ENCODE measurements around the gene CCL22.
"Not testable (repeated sequence)": the region's sequence is repeated elsewhere in the genome, so short reads cannot be mapped to it uniquely, and the experiment has no call there.

The CCL22 gene, protein sequence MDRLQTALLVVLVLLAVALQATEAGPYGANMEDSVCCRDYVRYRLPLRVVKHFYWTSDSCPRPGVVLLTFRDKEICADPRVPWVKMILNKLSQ

DNA sequence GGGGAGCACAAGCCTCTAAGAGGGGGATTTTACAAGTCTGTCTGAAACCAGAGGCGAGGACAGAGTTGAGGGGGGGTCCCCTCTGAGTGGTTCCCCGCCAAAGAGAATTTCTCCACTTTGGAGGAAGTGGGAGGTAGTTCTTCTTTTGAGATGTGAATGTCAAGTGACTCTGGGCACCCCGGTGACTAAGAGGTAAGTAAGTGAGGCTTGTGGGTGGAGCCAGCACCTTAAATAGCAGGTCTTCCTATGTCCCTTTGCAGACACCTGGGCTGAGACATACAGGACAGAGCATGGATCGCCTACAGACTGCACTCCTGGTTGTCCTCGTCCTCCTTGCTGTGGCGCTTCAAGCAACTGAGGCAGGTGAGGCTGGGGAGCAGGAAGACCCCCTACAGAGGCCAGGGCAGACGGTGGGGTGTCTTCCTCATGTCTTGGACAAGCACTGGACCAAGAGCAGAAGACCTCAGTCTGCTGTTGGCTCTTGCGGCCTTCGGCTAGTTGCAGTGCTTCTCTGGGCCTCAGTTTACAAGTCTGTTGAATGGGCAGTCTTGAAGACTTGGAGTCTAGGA is at the start of gene CCL22:
CCL22 (plus strand) TSS at position 257 of the 569 bp plus-strand sequence; CDS start at position 291, 34 bp downstream.
- no peak for DNase-seq

DNA sequence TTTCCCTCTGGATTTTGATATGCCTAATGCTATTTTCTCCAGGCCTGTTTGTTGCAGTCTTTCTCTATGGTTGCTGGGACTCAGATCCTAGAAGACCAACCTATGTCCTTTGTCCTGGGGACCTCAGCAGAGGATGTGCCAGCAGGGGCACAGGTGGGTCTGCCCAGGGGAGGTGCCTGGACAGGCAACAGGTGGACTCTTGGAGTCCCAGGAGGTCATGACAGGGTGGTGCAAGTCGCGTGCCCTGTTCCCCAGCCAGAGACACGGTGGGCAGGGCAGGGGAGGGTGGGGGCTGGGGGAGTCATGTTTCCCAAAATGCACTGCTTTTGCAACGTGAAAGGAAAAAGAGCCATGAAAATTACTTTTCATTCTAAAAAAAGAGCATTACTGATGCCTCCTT is 47.8 kb upstream of the CCL22 start:
- no peak for DNase-seq

DNA sequence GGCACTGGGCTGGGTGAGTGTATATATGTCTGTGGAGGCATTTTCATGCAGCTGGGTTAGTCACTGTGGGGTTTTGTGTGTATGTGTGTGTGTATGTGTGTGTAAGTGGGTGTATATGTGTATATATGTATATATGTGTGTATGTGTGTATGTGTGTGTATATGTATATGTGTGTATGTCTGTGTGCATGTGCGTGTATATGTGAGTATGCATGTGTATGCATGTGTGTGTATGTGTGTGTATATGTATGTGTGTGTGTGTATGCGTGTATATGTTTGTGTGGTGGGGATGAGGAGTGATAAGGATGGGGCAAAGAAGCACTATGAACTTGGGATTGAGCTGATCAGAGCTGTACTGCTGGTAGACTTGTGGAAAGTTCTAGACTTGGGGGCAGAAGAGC is 45.1 kb upstream of the CCL22 start:
- DNase-seq, result no peak

DNA sequence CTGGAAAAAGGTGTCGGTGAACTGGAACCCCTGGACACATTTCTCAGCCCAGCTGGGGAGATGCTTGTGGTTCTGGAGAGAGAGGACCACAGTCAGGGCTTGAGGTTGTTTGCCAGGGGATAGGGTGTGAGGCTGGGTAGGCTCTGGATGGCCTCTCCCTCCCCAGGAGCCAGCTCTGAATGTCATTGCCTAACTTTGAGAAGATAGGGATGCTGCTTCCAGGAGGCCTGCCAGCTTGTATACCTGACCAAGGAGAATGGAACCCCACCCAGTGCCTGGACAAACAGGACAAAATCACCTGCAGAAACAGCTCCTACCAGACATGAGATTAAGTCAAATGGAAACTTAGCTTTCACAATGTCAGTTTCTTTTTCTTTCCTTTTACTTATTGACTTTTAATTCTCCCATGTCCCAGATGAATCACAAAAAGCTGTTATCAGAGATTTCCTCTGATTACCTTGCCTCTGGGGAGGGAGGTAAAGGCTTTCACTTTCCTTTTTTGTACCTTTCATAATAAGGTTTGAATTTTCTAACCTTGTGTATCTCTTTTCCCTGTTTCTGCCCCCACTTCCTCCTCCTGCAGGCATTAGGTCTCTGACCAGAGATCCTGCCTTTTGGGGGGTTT is 44.3 kb upstream of the CCL22 start:
- no peak for DNase-seq

DNA sequence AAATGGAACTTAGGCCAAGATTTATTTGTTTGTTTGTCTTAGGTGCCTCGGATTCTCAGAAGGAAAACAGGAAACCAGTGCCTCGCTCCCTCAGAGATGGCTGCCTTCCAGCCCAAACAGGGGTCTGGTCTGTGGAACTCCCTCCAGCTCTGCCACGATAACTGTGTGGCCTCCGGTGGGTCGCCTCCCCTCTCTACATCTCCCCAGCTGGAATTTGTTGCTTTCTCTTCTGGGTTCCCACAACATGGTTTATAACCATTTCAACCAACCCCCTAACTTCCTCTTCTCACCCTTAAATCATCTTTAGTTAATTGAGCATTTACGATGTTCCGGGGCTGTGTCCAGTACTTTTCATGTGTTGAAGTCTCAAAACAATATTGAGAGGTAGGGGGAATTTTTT is 43.2 kb upstream of the CCL22 start:
- no peak for DNase-seq

DNA sequence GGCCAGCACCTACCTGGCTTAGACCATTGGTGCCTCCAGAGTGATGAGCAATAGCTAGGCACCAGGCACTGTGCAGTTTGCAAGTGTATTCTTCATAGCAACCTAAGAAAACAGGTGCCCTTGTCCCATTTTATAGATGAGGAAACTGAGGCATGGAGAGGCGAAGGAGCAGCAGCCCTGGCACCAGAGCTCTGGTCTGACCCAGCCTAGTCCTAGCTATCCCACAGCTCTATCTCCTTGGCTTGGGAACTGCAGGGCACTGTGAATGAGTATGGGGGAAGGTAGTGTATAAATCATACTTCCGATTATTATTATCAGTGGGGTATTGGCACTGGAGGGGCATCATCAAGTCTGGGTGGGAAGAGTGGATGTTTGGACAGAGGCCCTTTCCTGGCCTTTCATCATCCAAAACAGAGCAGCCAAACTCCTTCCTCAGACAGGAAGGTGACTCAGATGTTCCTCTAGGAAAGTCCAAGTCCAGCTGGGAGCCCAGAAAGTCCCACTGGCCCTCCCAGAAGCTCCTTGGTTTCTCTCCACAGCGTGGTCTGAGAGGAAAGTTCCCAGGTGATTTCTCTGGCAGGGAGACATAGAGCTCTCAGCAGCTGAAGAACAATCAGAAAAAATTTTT is 42.1 kb upstream of the CCL22 start:
- peak; percentile 25 for DNase-seq

DNA sequence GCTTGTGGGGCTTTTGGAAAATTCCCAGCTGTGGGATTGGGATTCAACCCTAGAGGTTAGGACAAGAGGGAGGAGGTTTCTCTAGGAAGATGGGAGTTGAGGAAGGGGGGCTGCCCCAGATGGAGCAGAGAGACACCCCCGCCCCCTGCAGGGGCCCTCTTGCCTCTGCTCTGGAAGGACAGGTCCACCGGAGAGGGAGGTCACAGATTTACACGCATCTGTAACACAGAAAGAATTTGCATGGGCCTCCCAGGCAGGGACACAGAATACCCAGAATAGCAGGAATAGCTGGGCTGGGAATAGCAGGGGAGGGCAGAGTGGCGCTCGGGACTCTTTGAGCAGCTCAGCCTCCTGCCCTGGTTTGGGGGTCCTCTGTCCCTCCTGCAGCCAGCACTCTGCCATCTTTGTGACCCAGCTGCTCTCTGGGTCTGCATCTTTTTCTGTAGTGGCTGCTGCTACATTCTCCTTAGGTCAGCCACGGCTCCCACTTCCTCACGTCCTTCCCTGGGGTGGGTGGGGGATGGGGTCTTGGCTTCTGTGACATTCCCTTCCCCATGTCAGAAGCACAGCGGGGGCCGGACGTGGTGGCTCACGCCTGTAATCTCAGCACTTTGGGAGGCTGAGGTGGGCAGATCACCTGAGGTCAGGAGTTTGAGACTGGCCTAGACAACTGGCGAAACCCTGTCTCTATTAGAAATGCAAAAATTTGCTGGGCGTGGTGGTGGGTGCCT is 40.2 kb upstream of the CCL22 start:
- no peak for DNase-seq

DNA sequence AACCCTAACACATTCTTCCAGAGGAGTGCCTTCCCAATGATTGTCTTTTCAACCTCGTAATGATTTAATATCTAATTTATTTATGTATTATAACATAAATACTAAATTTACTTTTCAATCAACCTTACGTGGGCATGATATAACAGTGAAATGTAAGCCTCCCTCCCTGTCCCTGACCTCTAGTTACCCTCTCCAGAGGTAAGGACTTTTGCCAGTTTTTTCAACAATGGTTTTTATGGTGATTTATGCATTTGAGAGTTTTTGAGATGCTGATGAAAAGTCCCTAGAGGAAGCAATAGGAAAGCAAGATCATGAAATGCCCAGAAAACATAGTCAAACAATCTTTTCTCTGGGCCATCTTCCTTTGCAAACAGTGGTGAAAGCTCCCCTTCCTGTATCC is 38.9 kb upstream of the CCL22 start:
- DNase-seq, result no peak

DNA sequence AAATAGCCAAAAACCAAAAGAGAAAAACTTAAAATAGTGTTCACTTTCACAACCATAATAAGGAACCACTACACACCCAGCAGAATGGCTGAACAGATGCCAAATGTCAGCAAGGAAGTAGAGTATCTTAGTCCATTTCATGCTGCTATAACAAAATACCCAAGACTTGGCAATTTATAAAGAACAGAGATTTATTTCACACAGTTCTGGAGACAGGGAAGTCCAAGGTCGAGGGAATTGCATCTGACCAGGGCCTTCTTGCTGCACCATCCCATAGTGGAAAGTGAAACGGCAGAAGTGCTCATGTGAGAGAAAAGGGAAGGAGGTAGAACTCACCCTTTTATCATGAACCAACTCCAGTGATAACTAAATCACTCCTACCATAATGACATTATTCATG is 33.8 kb upstream of the CCL22 start:
- no peak for DNase-seq

DNA sequence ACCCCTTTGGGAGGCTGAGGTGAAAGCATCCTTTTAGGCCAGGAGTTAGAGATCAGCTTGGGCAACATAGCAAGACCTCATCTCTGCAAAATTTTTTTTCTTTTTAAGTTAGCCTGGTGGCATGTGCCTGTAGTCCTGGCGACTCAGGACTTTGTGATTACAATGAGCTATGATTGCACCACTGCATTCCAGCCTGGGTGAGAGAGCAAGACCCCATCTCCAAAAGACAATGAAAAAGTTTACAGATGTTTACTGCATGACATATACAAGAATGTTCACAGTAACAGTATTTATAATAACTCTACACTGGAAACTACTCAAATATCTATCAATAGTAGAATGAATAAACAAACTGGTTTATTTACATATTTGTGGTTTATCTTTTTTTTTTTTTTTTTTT is 33.1 kb upstream of the CCL22 start:
- DNase-seq, result no peak

DNA sequence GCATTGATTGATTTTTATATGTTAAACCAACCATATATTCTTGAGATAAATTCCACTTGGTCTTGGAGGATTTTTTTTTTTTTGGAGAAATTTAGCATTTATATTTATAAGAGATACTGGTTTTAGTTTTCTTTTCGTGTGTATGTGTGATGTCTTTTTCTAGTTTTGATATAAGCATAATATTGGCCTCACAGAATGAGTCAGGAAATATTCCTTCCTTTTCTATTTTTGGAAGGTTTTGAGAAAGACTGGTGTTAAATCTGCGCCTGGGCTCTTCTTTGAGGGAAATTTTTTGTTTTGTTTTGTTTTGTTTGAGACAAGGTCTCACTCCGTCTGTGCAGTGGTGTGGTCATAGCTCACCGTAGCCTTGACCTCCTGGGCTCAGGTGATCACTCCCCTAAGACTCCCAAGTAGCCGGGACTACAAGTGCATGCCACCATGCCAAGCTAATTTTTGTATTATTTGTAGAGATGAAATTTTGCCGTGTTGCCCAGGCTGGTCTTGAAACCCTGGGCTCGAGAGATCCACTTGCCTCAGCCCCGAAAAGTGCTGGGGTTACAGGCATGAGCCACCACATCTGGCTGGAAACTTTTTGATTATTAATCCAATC is 28.8 kb upstream of the CCL22 start:
- no peak for DNase-seq

DNA sequence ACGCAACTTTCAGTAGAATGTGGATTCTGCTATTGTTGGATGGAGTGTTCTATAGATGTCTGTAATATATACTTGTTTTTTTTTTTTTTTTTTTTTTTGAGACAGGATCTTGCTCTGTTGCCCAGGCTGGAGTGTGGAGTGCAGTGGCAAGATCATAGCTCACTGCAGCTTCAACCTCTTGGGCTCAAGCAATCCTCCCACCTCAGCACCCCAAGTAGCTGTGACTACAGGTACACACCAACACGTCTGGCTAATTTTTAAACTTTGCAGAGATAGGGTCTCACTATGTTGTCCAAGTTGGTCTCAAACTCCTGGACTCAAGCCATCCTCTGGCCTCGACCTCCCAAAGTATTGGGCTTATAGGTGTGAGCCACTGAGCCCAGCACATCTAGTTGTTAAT is 27.2 kb upstream of the CCL22 start:
- no peak for DNase-seq

DNA sequence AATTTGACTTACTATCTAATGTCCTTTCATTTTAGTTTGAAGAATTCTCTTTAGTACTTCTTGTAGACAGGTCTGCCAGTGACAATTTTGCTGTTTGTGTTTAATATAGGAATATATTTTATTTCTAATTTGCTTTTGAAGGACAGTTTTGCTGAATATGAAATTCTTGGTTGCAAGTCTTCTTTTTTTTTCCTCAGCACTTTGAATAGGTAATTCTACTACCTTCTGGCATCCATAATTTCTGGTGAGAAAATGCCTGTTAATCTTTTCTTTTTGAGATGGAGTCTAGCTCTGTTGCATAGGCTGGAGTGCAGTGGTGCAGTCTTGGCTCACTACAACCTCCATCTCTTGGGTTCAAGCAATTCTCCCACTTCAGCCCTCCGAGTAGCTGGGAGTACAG is 25.2 kb upstream of the CCL22 start:
- DNase-seq, result no peak

DNA sequence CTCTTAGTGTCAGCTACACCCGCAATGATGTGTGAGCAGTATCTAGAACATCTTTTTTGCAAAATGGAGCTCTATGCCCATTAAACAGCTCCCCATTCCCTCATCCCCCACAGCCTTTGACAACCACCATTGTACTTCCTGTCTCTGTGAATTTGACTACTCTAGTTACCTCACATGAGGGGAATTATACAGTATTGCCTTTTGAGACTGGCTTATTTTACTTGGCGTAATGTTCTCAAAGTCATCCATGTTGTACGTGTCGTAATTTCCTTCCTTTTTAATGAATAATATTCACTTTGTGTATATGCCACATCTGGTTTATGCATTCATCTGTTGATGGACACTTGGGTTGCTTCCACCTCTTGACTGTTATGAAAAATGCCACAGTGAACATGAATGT is 23.2 kb upstream of the CCL22 start:
- DNase-seq, result no peak

DNA sequence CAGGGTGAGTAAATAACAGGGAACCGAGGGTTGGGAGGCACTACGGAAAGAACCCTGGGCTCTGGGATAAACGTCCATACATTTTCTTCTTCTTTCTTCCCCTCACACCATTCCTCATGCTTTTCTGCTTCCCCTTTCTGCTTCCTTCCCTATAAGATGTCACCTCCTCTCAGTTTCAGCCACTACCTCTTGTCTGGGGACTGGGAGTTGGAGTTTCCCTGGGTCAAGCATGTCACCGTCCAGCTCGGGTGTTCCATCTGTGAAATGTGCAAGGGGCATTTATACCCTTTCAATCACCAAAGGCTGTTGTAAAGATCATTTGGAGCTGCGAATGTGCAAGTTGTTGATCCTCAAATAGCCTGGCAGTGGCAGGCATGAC is 17.5 kb upstream of the CCL22 start:
- DNase-seq, result no peak

DNA sequence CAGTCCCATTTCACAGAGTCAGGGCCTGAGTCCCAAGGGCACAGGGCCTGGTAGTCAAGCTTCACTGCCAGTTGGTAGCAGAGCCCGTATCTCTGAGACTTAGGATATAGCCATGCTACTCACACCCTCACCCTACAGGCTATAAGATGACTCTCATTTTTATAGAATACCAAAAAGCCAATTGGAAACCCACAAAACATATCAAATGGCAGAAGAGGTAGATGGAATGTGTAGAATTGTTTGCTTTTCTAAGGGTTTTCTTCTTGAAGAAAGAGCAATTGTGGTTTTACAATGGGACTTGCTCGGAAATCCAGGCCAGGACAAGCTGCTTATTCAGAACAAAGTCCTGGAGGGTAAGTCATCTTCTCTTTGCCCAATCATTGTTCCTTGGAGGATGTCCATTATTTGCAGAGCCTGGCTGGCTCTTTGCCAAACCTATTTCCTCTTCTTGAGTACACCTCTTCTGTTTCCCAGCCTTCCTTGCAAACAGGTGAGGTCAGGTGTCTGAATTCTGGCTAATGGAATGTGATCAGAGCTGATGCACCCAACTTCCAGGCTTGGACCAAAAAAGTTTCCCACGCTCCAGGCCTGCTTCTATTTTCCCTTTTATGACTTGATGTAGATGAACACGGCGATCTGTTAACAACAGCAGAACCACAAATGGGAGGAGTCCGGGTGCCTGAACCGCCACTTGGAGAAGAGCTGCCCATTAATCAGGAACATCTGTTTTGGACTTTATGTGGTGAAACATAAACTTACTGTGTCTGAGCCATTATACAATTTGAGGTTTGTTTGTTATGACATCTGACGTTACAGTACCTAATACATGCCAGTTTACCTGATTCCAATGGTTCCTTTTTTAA is 16.9 kb upstream of the CCL22 start:
- DNase-seq, result peak; percentile 35

DNA sequence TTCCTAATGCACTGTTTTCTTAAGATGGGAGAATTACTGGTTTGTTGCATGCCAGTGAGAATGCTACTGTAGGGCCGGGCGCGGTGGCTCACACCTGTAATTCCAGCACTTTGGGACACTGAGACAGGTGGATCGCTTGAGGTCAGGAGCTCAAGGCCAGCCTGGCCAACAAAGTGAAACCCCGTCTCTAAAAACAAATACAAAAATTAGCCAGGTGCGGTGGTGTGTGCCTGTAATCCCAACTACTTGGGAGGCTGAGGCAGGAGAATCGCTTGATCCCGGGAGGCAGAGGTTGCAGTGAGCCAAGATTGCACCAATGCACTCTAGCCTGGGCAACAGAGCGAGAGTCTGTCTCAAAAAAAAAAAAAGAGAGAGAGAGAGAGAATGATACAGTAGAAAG is 16.0 kb upstream of the CCL22 start:
- DNase-seq, result not testable (repeated sequence)

DNA sequence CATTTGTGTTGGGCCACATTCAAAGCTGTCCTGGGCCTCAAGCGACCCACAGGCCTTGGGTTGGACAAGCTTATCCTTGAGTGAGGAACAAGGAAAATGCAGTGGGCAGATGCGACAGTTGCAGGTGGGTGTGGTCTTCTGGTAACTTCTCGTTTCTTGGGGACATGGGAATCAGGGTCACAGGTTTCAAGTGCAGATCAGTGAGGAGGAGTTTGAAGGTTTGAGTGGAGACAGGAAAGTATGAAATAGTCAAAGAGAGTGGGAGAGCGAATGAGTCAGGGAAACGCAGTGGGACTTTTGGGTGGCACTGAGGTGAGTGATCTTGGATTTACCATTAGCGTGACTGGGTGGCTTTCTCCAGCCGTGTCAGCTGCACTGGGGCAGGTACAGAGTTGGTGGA is 15.4 kb upstream of the CCL22 start:
- DNase-seq, result no peak

DNA sequence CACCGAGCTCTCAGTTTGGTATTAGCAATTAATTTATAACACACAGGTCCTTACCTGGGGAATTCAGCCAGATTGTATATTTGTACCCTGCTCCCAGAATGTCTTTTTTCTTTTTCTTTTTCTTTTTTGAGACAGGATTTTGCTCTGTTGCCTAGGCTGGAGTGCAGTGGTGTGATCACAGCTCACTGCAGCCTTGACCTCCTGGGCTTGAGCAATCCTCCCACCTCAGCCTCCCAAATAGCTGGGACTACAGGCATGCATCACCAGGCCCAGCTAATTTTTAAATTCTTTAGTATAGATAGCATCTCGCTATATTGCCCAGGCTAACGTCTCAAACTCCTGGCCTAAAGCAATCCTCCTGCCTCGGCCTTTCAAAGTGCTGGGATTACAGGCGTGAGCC is 14.5 kb upstream of the CCL22 start:
- not testable (repeated sequence) for DNase-seq

DNA sequence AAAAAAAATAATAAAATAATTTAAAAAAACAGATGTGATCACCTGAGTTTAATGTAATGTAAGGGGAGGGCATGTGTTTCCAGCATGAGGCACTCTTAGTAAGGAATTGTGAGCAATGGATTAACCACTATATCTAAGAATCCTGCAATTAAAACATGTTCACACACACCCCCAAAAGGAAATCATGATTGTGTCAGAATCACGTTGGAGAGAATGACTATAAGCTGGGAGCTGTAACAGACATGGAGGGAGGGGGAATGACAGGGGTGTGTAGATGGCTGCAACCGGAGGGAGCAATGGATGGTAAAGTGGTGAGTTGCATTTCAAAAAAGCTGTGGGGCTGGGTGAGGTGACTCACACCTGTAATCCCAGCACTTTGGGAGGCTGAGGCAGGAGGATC is 13.6 kb upstream of the CCL22 start:
- DNase-seq, result no peak

DNA sequence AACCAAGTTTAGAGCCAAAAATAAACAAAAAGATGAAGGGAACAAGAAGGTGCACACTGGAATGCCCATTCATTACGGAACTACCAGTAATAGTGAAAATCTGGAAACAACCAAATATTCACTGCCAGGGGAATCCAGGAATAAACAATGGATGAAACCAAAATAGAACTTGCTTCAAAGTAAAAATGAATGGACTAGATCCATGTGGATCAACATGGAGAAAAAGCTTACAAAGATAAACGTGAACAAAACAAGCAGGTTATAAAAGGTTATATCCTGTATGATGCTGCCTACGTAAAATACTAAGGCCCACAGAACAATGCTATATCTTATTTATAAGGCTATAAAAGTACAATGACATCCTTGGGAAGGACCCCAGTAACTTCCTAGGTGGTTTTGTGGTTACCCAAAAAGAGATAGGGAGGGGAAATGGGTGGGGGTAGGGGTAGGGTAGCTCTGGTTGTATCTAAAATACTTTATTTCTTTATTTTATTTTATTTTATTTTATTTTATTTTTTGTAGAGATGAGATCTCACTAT is 12.8 kb upstream of the CCL22 start:
- no peak for DNase-seq

DNA sequence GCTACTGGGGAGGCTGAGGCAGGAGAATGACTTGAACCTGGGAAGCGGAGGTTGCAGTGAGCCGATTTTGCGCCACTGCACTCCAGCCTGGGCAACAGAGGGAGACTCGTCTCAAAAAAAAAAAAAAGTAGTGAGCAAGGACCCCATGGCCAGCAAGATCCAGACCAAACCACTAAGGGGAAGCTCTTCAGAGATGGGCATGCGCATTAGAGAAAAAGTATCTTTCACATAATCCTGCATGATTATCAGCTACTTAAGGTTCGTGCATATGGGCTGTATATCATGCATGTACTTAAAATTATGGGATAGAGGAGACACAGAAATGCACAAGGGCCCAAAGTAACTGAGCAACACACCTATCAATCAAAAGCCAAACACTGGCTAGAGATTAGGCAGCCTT is 10.7 kb upstream of the CCL22 start:
- no peak for DNase-seq
